SK-N-SH (cell line): ENCODE data around the gene FGD3. TPM values are rescaled to one million over a fixed set of nuclear protein-coding genes. Genes with fewer than 3 reads are reported as not detected.

Experiments used
- CTCF ChIA-PET: fragments of 300-600, 350-600 bp; formaldehyde crosslinking; extraction: SDS; loops from one replicate; lab custom pipeline; 2021; lab: Yijun Ruan, JAX
- POLR2A ChIA-PET: fragments of 350-600 bp; sonication (Branson Sonifier 250); formaldehyde crosslinking; extraction: SDS; loops from one replicate; lab custom pipeline; 2020; ENCODE audit warnings: antibody characterized with exemption, inconsistent platforms; lab: Yijun Ruan, JAX
- DNase-seq: peaks from one replicate; pipeline ENCODE4 v3.0.0; 2012
- H2AFZ ChIP-seq: fragments of 200-600 bp; sonication (generic); 2 replicates; pipeline ENCODE4 v1.8.1; 2016; ENCODE audit warnings: antibody characterized with exemption, mild to moderate bottlenecking, low read depth
- H3F3A ChIP-seq: fragments of 200-600 bp; sonication (generic); replicated peaks from 2 replicates; pipeline ENCODE3; 2016; ENCODE audit warnings: antibody characterized with exemption, mild to moderate bottlenecking; ENCODE audit not compliant: insufficient read depth
- H3K27ac ChIP-seq, 2 experiments: fragments of 200-500 bp in 1 of 2; fragments of 200-600 bp in 1 of 2; sonication (Bioruptor generic) in 1 of 2; sonication (generic), shearing (Covaris generic) in 1 of 2; 2 replicates each; pipeline versions ENCODE4 v1.5.1 to v1.6.1; 2014 to 2016; ENCODE audit warnings: low read depth in 2 of 2, inconsistent platforms in 1 of 2, low read length in 1 of 2, mild to moderate bottlenecking in 1 of 2, mixed read lengths in 1 of 2
- H3K27me3 ChIP-seq: fragments of 200-600 bp; sonication (generic), shearing (Covaris generic); 2 replicates; pipeline ENCODE4 v1.6.1; 2016; ENCODE audit warnings: mixed run types; ENCODE audit not compliant: insufficient read depth
- H3K36me3 ChIP-seq, 2 experiments: fragments of 200-500 bp in 1 of 2; fragments of 200-600 bp in 1 of 2; sonication (Bioruptor generic) in 1 of 2; sonication (generic) in 1 of 2; replicated peaks in 1 of 2; 2 replicates each; pipeline versions ENCODE3 to v1.5.1; 2014 to 2016; ENCODE audit warnings: low read length in 1 of 2, mild to moderate bottlenecking in 1 of 2; ENCODE audit not compliant: insufficient read depth in 2 of 2, control insufficient read depth in 1 of 2
- H3K4me1 ChIP-seq, 2 experiments: fragments of 200-500 bp in 1 of 2; fragments of 200-600 bp in 1 of 2; sonication (Bioruptor generic) in 1 of 2; sonication (generic), shearing (Covaris generic) in 1 of 2; 2 replicates each; pipeline versions ENCODE4 v1.5.1 to v1.6.1; 2014 to 2016; ENCODE audit warnings: low read depth in 1 of 2, low read length in 1 of 2, mixed run types in 1 of 2; ENCODE audit not compliant: insufficient read depth in 2 of 2, control insufficient read depth in 1 of 2
- H3K4me2 ChIP-seq: fragments of 200-600 bp; sonication (generic), shearing (Covaris generic); 2 replicates; pipeline ENCODE4 v1.6.1; 2017; ENCODE audit warnings: mixed run types
- H3K4me3 ChIP-seq, 2 experiments: fragments of 200-500 bp in 1 of 2; fragments of 200-600 bp in 1 of 2; sonication (Bioruptor generic) in 1 of 2; sonication (generic), shearing (Covaris generic) in 1 of 2; 2 replicates each; pipeline versions ENCODE4 v1.5.1 to v1.8.1; 2014 to 2016; ENCODE audit warnings: low read depth in 2 of 2, inconsistent platforms in 1 of 2, low read length in 1 of 2, mild to moderate bottlenecking in 1 of 2, mixed read lengths in 1 of 2, moderate library complexity in 1 of 2
- H3K79me2 ChIP-seq: fragments of 200-600 bp; sonication (generic); 2 replicates; pipeline ENCODE4 v1.8.1; 2017; ENCODE audit warnings: mild to moderate bottlenecking; ENCODE audit not compliant: insufficient read depth
- H3K9ac ChIP-seq: fragments of 200-600 bp; sonication (generic); 2 replicates; pipeline ENCODE4 v1.6.1; 2017; ENCODE audit warnings: mixed run types
- H3K9me2 ChIP-seq: fragments of 200-600 bp; sonication (generic); 2 replicates; pipeline ENCODE4 v1.6.1; 2017; ENCODE audit warnings: mixed run types
- H3K9me3 ChIP-seq: fragments of 200-600 bp; sonication (generic); 2 replicates; pipeline ENCODE4 v1.6.1; 2017; ENCODE audit warnings: mixed run types, mild to moderate bottlenecking, moderate library complexity
- H4K20me1 ChIP-seq: fragments of 200-600 bp; sonication (generic); 2 replicates; pipeline ENCODE4 v1.6.1; 2017; ENCODE audit warnings: mild to moderate bottlenecking, mixed run types; ENCODE audit not compliant: insufficient read depth
- CHD2 ChIP-seq: fragments of 150-350 bp; IDR thresholded peaks from 2 replicates; pipeline ENCODE4 v1.6.1; 2018; ENCODE audit warnings: low read length; ENCODE audit not compliant: partially characterized antibody
- EP300 ChIP-seq, 2 experiments: IDR thresholded peaks; 2 replicates each; pipeline versions ENCODE4 v1.4.0 to v1.6.1; 2012; ENCODE audit warnings: borderline replicate concordance in 1 of 2, low read depth in 1 of 2, low read length in 1 of 2
- EZH2phosphoT487 ChIP-seq: fragments of 200-600 bp; sonication (generic); IDR thresholded peaks from 2 replicates; pipeline ENCODE4 v1.6.1; 2017; ENCODE audit warnings: low read depth, mixed run types, mild to moderate bottlenecking, antibody characterized with exemption, moderate library complexity, borderline replicate concordance
- MAX ChIP-seq: IDR thresholded peaks from 2 replicates; pipeline ENCODE4 v1.4.0; 2012; ENCODE audit warnings: low read depth
- MEF2A ChIP-seq: IDR thresholded peaks from 2 replicates; pipeline ENCODE4 v1.4.0; 2012; ENCODE audit warnings: low read depth, borderline replicate concordance
- NRF1 ChIP-seq: IDR thresholded peaks from 2 replicates; pipeline ENCODE4 v1.6.1; 2012; ENCODE audit warnings: low read depth, mild to moderate bottlenecking, low read length
- REST ChIP-seq: IDR thresholded peaks from 2 replicates; pipeline ENCODE4 v1.6.1; 2012; ENCODE audit warnings: mild to moderate bottlenecking, low read depth, low read length, moderate library complexity
- SIN3A ChIP-seq: IDR thresholded peaks from 2 replicates; pipeline ENCODE4 v1.6.1; 2012; ENCODE audit warnings: low read depth, mild to moderate bottlenecking, low read length, moderate library complexity, borderline replicate concordance
- TCF12 ChIP-seq: IDR thresholded peaks from 2 replicates; pipeline ENCODE4 v1.4.0; 2012
- TEAD4 ChIP-seq: IDR thresholded peaks from 2 replicates; pipeline ENCODE4 v1.4.0; 2012; ENCODE audit warnings: mild to moderate bottlenecking, borderline replicate concordance; ENCODE audit not compliant: insufficient read depth
- USF2 ChIP-seq: fragments of 150-350 bp; IDR thresholded peaks from 2 replicates; pipeline ENCODE4 v1.6.1; 2017; ENCODE audit warnings: antibody characterized with exemption, low read length, low read depth, borderline replicate concordance
- ZBTB33 ChIP-seq: IDR thresholded peaks from 2 replicates; pipeline ENCODE4 v1.4.0; 2012; ENCODE audit warnings: low read depth, borderline replicate concordance
- WGBS: methylation state at CpG from one replicate; pipeline ENCODE4 v1.1.6; 2017; ENCODE audit warnings: low lambda C conversion rate; 5-methylcytosine and 5-hydroxymethylcytosine counted together
- polyA plus RNA-seq, 3 experiments: library from polyadenylated mRNA; depleted of rRNA; stranded (reverse); fragments of >200 nt; gene quantifications; 2 replicates each; pipeline ENCODE4 v1.2.3, GENCODE V29; 2012

Gene FGD3
- polyA plus RNA-seq, 1 of the 3 experiments (the other 2 are of a cell fraction) = not detected

- Histone ChIP-seq H3K79me2 (no peaks in the 10 kb centered on the region), H3K4me1 (peaks cover 0 to 14% of the 10 kb centered on the region in 2 experiments; a peak in 1 of 4 replicates), H4K20me1 (no peaks in the 10 kb centered on the region), H3K9me3 (no peaks in the 10 kb centered on the region), H3K9me2 (no peaks in the 10 kb centered on the region), H3K9ac (no peak overlapping the region), H3K27ac (no peak overlapping the region), H2AFZ (no peak overlapping the region), H3K4me2 (no peak overlapping the region), H3K4me3 (no peak overlapping the region), H3K36me3 (no peaks in the 10 kb centered on the region), H3K27me3 (no peaks in the 10 kb centered on the region), H3F3A (no peaks in the 10 kb centered on the region)
- CTCF ChIA-PET = interaction anchor here (0.6 kb wide), 1 partner anchor 18 kb away, joined by 3 read pairs; no protein-coding TSS in a partner anchor
- TF ChIP-seq TCF12 = no peak
- TF ChIP-seq EP300 (IDR thresholded peaks at IDR 0.05; ENCODE audit: borderline replicate concordance in 1 of 2, low read depth in 1 of 2, low read length in 1 of 2) = no peak
- TF ChIP-seq TEAD4 = no peak
- TF ChIP-seq NRF1 = no peak
- no peak for TF ChIP-seq SIN3A
- no peak for TF ChIP-seq MEF2A
- no peak for TF ChIP-seq ZBTB33
- no peak for TF ChIP-seq USF2
- no peak for TF ChIP-seq REST
- TF ChIP-seq CHD2 = no peak
- no peak for TF ChIP-seq MAX
- TF ChIP-seq EZH2phosphoT487 = no peak
- WGBS = 70% methylated on average over 10 of the region's 10 CpGs
- DNase-seq = no peak
- POLR2A ChIA-PET = no interaction called here
These were observed 80.4 kb downstream of the FGD3 start for GRCh38 chr9:93027750-93028149.
